ENCODE measurements around the gene CCDC3.

DNA sequence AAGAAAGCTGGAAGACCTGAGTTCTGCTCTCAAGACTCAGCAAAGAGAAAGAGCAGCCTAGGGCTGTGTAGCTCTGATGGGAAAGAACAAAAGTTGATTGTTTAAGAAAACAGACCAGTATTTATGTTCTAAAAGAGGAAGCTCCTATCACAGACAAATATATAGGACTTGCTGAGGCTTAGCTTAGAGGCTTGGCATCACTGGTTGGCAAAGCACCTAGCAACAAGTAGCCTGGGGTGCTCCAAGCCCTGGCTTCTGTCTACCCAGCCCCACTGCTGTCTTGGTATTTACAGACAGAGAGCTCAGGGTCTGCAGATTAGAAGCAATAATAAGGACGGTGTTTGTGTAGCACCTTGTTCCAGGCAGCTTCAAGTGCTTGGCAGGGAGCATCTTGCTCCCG lies 36.9 kb upstream of the CCDC3 start:
- TF ChIP-seq SUZ12 (IDR thresholded peaks at IDR 0.05) (no peak), HDGF (IDR thresholded peaks at IDR 0.05; ENCODE audit: borderline replicate concordance) (no peak), CTBP1 (IDR thresholded peaks at IDR 0.05; ENCODE audit: borderline replicate concordance) (no peak), SP1 (IDR thresholded peaks at IDR 0.05) (no peak)

Data from HEK293T (cell line).